GM12801 (cell line): Measurements from ENCODE around the gene RAB28.

Experiments used
- CTCF ChIP-seq: IDR thresholded peaks from one replicate; pipeline ENCODE4 v1.5.1; 2011; ENCODE audit warnings: control low read depth; ENCODE audit not compliant: insufficient read length; ENCODE audit errors: extremely low read depth

The RAB28 gene

GRCh38 chr4:13470379-13470778, 13.8 kb downstream of the RAB28 start:
- TF ChIP-seq CTCF: no peak

GRCh38 chr4:13464973-13465372, 19.2 kb downstream of the RAB28 start:
- no peak for TF ChIP-seq CTCF

- no peak for TF ChIP-seq CTCF
Measured at GRCh38 chr4:13464543-13464942, 19.6 kb downstream of the RAB28 start.

- TF ChIP-seq CTCF: no peak
Measured at GRCh38 chr4:13461191-13461905, 22.8 kb downstream of the RAB28 start.

- no peak for TF ChIP-seq CTCF
Measured at GRCh38 chr4:13455411-13455810, 28.7 kb downstream of the RAB28 start.

- TF ChIP-seq CTCF: no peak
Measured at GRCh38 chr4:13454786-13455185, 29.4 kb downstream of the RAB28 start.

- TF ChIP-seq CTCF: no peak
Measured at GRCh38 chr4:13452927-13453579, 31.1 kb downstream of the RAB28 start.
